Kidney (tissue), 14 donors: Measurements from ENCODE around the gene RPS27A. TPM values are rescaled to one million over a fixed set of nuclear protein-coding genes. Genes with fewer than 3 reads are reported as not detected.

ENCODE experiments used
- DNase-seq, 5 donors: peaks; one replicate each; pipeline ENCODE4 v3.0.0-alpha.2; 2013 to 2020
- FAIRE-seq: peaks from 2 replicates; lab custom pipeline; 2012; peaks lifted over from hg19 to GRCh38; lab: Jason Lieb, UNC
- H3K27ac ChIP-seq, 2 donors: one replicate each; pipeline ENCODE4 v1.7.0; 2013; ENCODE audit warnings: low read depth in 2 of 2, low read length in 2 of 2, inconsistent platforms in 1 of 2
- H3K27me3 ChIP-seq: one replicate; pipeline ENCODE4 v1.7.1; 2013; ENCODE audit warnings: low read length, inconsistent platforms; ENCODE audit not compliant: control insufficient read depth, insufficient read depth
- H3K36me3 ChIP-seq, 3 donors: one replicate each; pipeline versions ENCODE4 v1.7.0 to v1.7.1; 2013; ENCODE audit warnings: low read length in 3 of 3, control low read depth in 1 of 3, inconsistent platforms in 1 of 3; ENCODE audit not compliant: insufficient read depth in 3 of 3, control insufficient read depth in 2 of 3
- H3K4me1 ChIP-seq, 3 donors: one replicate each; pipeline versions ENCODE4 v1.7.0 to v1.7.1; 2013; ENCODE audit warnings: low read length in 3 of 3, inconsistent platforms in 1 of 3, low read depth in 1 of 3; ENCODE audit not compliant: control insufficient read depth in 2 of 3, insufficient read depth in 2 of 3
- H3K4me3 ChIP-seq, 3 donors: one replicate each; pipeline versions ENCODE4 v1.7.0 to v1.8.1; 2013; ENCODE audit warnings: low read length in 3 of 3, control low read depth in 1 of 3, inconsistent platforms in 1 of 3
- H3K9ac ChIP-seq, 3 donors: one replicate each; pipeline versions ENCODE4 v1.7.0 to v1.7.1; 2013; ENCODE audit warnings: low read length in 3 of 3, control low read depth in 1 of 3, inconsistent platforms in 1 of 3
- H3K9me3 ChIP-seq, 3 donors: one replicate each; pipeline versions ENCODE4 v1.7.0 to v1.7.1; 2013; ENCODE audit warnings: low read length in 3 of 3, control low read depth in 1 of 3, inconsistent platforms in 1 of 3; ENCODE audit not compliant: control insufficient read depth in 2 of 3, insufficient read depth in 1 of 3
- CTCF ChIP-seq: IDR thresholded peaks from 3 replicates; pipeline ENCODE4 v1.5.1; 2012; ENCODE audit warnings: mild to moderate bottlenecking, moderate library complexity, borderline replicate concordance; ENCODE audit not compliant: insufficient read depth; ENCODE audit errors: extremely low read depth
- intact Hi-C: fragments of 100-400 bp; cut with DNase I; formaldehyde crosslinking; loops from one replicate; pipeline ENCODE4 v1.11.1; 2022
- polyA plus RNA-seq: library from polyadenylated mRNA; stranded (reverse); fragments of 350-450 nt; fragmentation: Illumina TruSeq; extraction: RNeasy Lipid Tissue Mini Kit (QIAGEN cat#74804); gene quantifications from one replicate; pipeline ENCODE4 v1.2.3, GENCODE V29; 2014; ENCODE audit warnings: low read depth, low replicate concordance; ENCODE audit not compliant: insufficient read depth
- total RNA-seq: library from RNA; stranded (reverse); fragmentation: NEBNext Ultra II Directional; extraction: Animal tissue kit (Norgen Biotek cat#: 25700); gene quantifications from one replicate; pipeline ENCODE4 v1.2.1, GENCODE V29; 2021
- donor health status: control.
- donor health status: control.
- donor health status: control.
- donor health status: control.
- donor health status: control.
- donor health status: DM: yes; HTN: yes; CAD: no.
- donor health status: Normal renal cell carcinoma (clear cell type).

The RPS27A gene
- total and polyA plus RNA-seq, 2 donors from 2014 or later = 896 to 1,835 TPM

- FAIRE-seq (no peak), DNase-seq (no peak)
- no peak overlapping the region for H3K4me3 ChIP-seq
- no peak overlapping the region for H3K9ac ChIP-seq
- intact Hi-C loops = no loop called here
- TF ChIP-seq CTCF = no peak
- H3K9me3 ChIP-seq = no peaks in the 10 kb centered on the region
- H3K36me3 ChIP-seq = no peaks in the 10 kb centered on the region
- H3K27ac ChIP-seq = no peak overlapping the region
- H3K4me1 ChIP-seq = no peaks in the 10 kb centered on the region
- no peaks in the 10 kb centered on the region for H3K27me3 ChIP-seq
Observed at GRCh38 chr2:55196526-55196925, 36.0 kb upstream of the RPS27A start.

- no peak for DNase-seq
- Histone ChIP-seq H3K27me3 (no peaks in the 10 kb centered on the region), H3K9me3 (peaks cover 0 to 2% (median 0%) of the 10 kb centered on the region in 3 donors), H3K27ac (no peak overlapping the region), H3K4me3 (no peak overlapping the region), H3K9ac (no peak overlapping the region), H3K4me1 (no peaks in the 10 kb centered on the region), H3K36me3 (peaks cover 0 to 5% (median 0%) of the 10 kb centered on the region in 3 donors)
- TF ChIP-seq CTCF = no peak
- FAIRE-seq = no peak
- intact Hi-C loops = no loop called here
Observed at GRCh38 chr2:55200416-55200815, 32.1 kb upstream of the RPS27A start.

- Histone ChIP-seq H3K36me3 (peaks cover 0 to 5% (median 0%) of the 10 kb centered on the region in 3 donors), H3K4me3 (no peak overlapping the region), H3K9ac (no peak overlapping the region), H3K27ac (no peak overlapping the region), H3K4me1 (no peaks in the 10 kb centered on the region), H3K9me3 (peaks cover 0 to 2% (median 0%) of the 10 kb centered on the region in 3 donors), H3K27me3 (no peaks in the 10 kb centered on the region)
- no peak for FAIRE-seq
- no peak for TF ChIP-seq CTCF
- DNase-seq = no peak
- intact Hi-C loops = no loop called here
Observed at GRCh38 chr2:55204536-55204935, 28.0 kb upstream of the RPS27A start.

- DNase-seq (no peak), FAIRE-seq (no peak)
- Histone ChIP-seq H3K36me3 (peaks cover 0 to 5% (median 0%) of the 10 kb centered on the region in 3 donors), H3K9me3 (peaks cover 0 to 2% (median 0%) of the 10 kb centered on the region in 3 donors), H3K27me3 (no peaks in the 10 kb centered on the region), H3K27ac (no peak overlapping the region), H3K4me3 (no peak overlapping the region), H3K9ac (no peak overlapping the region), H3K4me1 (no peaks in the 10 kb centered on the region)
- no peak for TF ChIP-seq CTCF
- intact Hi-C loops = no loop called here
Observed at GRCh38 chr2:55204950-55205349, 27.5 kb upstream of the RPS27A start.
